ENCODE measurements around the gene TLE3.

TLE3 gene

DNA sequence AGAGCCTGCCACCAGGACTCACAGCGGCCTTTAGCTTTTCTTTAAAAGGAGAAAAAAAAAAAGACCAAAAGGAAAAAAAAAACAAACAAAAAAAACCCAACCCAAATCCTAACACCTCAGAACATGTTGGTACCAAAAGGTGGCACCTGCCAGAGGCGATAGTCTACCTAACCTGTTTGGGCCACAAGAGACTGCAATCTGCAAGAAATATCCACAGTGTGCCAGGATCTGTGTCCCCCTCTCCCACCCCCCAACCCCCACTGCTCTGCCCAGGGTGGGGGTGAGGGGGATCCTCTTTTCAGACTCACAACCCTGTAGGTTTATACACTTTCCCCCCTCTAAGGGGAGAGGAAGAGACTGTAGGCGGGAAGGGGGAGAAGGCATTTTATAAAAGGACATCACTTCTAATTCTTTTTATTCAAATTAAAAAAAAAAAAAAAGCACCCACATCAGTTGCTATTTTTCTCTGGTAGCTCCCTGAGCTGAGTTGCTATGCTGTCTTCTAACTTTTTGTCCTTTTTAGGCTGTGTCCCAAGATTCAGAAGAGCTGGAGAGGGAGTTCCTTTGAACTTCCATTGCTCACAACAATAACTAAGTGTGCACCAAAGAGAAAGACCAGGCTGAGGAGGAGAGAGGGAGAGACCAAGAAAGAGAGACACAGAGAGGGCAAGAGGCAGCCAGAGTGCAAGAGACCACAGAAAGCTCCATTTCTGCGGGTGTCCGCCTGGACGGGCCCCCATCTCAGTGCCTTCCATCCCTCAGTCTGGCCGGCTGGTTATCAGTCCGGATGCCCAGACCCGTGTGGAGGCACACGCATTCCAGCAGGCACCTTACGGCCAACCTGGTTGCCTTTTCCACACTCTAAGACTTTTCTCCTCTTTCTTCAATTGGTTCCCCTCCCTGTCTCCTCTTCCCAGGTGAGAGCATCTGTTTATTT lies 48.9 kb downstream of the TLE3 start:
- DNase-seq (ENCODE audit: low read depth in 2 of 2): no peak

DNA sequence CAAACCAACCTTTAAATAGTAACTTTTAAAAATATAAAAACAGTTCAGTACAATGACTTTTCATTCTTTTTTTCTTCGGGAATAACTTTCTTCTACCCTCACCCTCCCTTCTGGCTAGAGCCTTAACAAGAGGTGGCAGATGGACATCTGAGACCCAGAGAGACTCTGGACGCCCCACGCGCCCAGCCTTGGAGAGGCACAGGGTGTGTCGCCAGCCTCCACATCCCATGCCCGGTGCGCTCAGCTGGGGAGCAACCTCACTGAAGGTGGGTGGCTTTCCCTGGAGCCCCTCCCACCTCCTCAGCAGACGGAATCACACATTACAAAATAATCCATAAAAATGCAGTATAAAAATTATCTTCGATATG lies 49.5 kb downstream of the TLE3 start:
- DNase-seq (ENCODE audit: low read depth in 2 of 2): no peak

DNA sequence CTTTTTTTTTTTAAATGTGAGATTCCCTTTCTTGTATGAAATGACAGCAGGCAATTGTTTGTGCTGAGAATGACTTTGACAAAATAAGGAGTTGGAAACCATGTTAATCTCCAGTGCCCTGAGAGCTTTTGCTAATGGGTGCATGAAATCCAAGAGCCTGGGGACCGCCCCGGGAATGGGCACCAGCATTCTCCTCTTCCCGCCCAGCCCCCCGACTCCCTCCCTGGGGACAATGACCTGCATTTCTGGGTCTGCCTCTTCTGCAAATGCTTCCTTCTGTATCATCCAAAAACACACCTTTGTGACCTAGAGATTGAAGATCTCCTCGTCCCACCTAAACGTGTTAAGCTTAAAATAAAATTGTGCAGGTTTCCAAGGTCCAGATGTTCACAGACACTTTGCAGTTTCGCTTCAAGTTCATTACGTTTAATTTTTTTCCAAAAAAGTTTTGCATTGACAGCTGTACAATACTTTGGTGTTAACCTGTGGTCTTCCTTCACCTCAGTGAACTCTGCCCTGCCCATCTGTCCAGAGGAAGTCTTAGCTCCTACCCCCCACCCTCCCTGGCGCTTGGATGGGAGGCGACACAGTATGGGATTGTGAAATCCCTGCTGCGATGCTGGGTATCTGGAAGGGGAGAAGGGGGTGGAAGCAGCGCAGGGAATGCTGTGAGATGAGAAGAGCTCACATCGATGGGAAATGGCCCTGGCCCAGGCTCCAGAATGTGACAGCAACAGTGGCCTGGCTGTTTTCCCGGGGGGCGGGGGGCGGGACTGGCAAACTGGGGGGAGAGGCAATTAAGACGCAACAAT lies 50.1 kb downstream of the TLE3 start:
- DNase-seq (ENCODE audit: low read depth in 2 of 2): no peak

DNA sequence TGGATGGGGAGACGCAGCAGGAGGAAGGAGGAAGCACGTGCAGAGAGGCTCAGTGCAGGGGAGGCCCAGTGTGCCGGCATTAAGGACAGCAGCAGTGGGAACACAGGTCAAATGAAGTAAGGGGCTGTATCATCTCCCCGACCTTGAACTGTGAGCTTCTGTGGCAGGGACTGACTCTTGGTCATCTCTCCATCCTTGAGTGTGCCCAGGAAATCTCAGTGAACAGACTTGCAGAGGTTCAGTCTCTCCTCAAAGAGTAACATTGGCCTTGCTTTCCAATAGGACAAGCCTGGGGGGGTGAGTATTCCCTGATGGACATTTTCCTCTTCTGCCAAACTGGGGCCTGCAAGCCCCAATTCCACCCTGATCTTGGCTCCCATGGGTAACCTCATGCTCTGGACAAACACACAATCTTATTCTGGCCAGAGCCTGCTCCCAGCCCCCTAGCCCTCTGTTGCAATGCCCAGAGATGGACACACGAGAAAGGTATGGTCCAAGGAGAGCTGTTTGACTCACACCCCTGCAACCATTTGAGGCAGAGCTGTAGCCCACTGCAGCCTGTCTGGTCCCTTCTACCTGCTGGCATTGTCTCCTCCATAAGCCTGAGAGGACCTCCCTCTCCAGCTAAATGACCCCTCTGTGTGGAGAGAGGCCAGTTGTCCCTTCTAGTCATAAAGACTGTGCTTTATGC lies 50.9 kb downstream of the TLE3 start:
- no peak for DNase-seq (ENCODE audit: low read depth in 2 of 2)

DNA sequence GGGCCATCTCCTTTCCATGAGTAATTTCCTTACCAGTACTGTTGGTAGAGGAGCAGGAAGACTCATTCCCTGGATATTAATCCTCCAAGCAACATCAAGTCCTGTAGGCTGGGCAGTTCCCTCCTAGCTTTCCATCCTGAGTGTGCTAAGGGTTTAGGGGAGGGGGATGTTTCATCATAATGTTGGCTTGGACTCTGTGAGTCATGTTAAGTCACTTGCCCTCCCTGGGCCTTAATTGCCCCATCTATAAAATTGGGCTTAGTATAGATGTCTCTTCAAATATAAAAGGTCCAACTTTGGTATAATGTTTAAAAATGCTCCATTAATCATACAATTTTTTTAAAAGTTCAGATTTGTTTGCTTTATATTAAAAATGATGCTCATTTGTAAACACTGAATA lies 52.7 kb downstream of the TLE3 start:
- DNase-seq (ENCODE audit: low read depth in 2 of 2): no peak

DNA sequence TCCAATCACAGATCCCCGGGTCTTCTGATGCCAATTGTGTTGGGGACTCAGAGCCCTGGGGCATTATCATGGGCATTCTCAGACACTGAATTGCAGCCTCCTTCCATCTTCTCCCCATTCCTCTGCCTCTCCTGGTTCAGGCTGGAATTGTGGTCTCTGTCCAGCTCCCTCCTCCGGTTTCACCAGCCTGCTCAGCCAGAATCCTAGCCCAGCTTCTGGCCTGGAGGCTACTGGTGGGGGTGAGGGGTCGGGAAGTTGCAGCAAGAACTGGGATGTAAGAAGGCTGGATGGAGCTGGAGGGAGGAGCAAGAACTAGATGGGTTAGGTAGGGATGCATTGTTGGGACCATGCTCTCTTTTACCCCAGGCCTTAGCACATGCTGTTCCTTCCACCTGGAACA lies 53.5 kb downstream of the TLE3 start:
- DNase-seq (ENCODE audit: low read depth in 2 of 2): no peak

DNA sequence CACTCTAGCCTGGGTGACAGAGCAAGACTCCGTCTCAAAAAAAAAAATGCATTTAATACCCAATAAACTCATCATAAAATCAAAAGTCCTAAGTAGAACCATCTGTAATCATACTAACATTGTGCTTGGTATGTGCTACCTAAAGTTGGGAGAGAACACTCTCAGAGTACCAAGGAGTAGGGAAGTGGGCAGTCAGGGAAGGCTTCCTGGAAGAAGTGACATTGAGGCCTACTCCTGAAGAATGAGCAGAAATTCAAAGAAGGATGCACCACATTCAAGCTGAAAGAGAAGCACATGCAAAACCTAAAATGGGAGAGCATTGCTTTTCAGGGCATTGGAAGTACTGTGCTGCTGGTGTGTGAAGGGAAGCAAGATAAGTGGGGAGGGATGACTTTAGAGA lies 54.1 kb downstream of the TLE3 start:
- no peak for DNase-seq (ENCODE audit: low read depth in 2 of 2)

DNA sequence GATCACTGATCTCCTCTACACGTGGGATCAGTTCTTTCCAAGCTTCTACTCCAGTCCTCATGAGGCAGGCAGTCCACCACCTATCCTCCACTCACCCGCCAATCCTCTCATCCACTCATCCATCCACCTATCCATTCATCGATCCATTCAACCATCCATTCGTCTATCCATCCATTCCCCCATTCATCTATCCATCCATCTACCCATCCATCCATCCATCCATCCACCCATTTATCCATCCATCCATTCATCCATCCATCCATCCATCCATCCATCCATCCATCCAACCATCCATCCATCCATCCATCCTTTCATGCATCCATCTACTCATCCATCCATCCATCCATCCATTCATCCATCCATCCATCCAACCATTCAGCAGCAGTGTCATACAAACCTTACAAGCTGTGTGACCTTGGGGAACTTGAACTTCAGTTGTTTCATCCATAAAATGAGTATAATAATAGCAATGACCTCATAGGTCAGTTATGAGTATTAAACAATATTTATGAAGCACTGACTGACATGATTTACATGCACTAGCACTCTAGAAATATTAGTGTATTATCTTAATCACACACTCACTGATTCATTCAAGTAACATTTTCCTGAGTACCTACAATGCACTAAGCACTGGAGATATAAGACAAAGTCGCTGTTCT lies 55.0 kb downstream of the TLE3 start:
- no peak for DNase-seq (ENCODE audit: low read depth in 2 of 2)

DNA sequence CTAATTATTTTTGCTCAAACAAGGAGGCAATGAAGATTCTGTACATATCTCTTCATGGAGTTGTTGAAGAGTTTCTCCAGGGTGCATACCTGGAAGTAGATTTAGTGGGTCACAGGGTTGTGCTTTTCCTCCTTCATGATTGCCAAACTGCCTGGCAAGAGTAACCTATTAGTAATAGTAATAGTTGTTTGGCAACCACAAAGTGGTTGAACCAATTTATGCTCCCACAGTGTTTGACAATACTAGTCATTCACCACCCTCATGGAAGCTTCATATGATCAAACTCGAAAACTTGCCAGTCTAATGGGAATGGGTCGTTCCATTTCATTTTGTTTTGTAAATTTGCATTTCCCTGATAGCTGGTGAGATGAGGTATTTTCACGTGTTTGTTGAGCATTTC lies 57.8 kb downstream of the TLE3 start:
- no peak for DNase-seq (ENCODE audit: low read depth in 2 of 2)

DNA sequence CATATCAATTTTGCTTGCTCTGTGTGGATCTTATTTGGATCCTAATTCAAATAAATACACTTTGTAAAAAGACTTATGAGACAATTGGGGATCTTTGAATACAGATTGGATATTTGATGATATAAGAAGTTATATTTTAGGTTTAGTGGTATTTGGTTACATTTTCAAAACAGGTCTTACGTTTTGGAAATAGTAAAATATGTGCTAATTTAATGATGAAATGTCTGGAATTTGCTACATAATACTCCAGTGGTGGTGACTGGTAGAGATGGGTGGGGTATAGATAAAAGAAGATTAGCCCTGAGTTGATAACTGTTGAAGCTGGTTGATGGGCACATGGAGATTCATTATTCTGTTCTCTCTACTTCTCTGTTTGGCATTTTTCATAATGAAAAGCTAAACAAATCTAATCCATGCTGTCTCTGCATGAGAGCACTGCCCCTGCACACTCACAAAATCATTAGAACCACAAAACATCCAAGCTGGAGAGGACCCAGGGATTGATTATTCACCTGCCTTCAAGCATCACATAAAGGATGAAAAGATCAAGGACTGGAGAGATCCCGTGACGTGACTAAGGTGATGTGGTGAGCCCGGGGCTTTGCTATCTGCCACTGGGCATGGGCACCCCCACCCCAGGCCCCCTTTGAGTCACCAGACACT lies 58.9 kb downstream of the TLE3 start:
- no peak for DNase-seq (ENCODE audit: low read depth in 2 of 2)

DNA sequence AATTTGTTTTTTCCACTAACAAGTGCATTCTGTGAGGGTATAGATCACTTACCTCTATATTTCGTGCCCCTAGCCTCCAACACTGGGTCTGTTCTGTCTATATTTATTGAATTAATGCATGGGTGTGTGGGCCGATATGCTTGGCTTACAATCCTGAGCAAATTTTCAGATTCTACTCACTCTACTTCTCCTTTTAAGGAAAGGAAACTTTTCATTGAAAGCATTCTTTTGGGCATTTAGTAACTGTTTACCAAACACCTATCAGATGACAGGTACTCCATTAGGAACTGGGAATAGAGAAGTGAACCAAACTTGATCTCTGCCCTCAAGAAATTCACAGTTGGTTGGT lies 60.5 kb downstream of the TLE3 start:
- DNase-seq (ENCODE audit: low read depth in 2 of 2): no peak

DNA sequence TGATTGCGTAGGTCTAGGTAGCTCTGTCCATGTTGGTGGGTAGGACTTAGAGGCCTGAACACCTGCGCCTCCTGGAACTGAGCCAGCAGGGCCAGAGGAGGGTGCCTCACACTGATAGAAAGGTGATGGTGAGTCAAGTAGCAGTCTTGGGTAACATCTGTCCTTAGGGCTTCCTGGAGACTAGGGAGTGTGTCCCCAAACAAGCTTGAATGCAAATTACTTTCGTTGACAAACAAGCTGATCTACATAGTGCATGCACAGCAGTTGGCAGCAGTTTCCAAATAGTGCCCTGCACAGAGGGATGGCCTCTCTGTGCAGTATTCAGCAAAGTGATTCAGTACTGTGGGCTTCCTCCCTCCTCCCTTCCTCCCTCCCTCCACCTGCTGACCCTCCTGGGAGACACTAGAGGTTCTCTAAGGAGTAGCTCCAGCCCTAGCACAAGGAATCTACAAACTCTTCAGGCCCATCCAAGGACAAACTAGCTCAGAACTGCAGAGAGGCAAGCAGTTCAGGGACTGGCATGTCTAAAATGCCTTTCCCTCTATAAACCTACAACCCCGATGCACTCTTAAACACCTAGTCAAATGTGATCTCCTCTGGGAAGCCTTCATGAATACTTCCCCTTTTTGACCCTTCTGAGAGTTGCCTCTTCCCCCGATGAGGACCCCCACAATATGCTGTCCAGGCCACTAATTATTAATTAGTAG lies 61.0 kb downstream of the TLE3 start:
- DNase-seq (ENCODE audit: low read depth in 2 of 2): no peak

DNA sequence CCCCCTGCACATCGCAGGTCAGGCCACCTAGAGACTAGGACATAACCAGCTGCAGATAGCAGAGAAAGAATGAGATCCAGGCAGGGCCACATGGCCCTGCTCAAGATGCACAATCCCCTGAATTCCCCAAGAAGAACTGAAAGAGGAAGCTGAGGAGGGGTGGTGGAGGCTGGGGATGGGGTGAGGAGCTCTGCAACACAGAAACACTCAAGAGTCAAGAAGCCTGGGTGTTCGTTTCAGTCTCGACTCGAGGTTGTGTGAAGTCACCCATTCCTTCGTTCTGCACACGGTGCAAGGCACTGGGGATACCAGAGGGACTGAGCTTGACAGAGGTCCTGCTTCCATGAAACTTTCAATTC lies 62.0 kb downstream of the TLE3 start:
- DNase-seq (ENCODE audit: low read depth in 2 of 2): no peak

DNA sequence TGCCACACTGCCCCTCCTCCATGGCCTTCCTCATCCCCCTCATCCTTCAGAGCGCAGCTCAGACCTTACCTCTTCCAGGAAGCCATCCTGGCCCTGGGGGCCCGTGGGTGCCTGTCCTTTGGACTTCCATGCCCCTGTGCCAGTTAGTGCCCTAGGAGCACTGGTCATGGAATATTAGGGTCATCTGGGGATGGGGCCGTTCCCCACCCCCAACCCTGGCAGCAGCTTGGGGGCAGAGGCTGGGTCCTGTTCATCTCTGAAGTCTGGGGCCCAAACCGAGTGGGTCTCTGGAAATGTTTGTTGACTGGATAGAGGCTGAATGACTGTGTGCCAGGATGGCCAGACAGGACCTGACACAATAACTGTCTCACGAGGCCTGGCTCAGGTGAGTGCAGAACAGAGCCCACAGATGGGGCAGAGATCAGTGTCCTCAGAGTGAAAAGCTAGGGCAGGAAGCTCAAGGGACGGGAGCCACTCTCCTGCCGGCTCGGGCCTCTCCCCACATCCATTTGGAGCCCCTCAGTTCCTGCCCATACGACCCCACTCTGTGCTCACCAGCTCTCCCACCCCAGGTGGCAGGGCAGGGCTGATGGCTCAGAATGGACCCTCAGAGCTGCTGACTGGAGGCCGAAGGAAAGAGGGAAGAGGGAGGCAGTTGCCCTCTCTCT lies 62.5 kb downstream of the TLE3 start:
- DNase-seq (ENCODE audit: low read depth in 2 of 2): no peak

DNA sequence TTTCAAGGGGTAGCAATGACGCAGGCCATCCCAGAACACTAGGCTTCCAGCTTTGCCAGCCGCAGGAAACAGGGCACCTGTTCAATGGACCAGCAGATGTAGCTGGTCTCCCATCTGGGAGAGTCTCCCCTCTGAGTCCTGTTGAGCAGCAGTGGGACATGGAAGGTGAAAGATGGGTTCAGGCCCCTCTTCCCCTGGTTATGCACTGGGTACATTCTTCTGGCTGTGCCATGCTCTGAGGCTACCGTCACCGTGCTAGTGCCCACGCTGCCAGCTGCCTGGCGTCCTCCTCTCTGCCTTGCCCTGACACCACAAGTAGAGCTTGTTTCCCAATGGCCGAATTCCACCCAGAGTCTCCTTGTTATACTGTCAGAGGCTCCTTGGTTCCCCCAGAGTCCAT lies 63.1 kb downstream of the TLE3 start:
- DNase-seq (ENCODE audit: low read depth in 2 of 2): no peak

DNA sequence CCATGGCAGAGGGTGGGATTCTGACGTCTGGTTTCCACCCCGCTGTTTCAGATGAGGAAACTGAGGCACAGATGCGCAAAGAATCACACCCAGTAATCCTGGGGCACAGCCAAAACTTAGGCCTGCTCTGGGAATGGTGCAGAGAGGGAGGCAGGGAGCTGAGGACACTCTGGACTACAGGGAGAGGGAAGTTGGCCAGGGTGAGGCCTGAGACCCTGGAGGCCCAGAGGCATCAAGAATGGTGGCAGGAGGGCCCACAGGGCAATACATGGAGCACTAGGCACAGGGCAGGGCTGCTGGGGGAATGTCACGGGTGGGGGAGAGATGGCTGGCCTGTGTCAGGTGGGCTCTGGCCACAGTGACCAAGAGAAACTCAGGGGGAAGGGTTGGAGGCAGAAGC lies 63.6 kb downstream of the TLE3 start:
- DNase-seq (ENCODE audit: low read depth in 2 of 2): no peak

DNA sequence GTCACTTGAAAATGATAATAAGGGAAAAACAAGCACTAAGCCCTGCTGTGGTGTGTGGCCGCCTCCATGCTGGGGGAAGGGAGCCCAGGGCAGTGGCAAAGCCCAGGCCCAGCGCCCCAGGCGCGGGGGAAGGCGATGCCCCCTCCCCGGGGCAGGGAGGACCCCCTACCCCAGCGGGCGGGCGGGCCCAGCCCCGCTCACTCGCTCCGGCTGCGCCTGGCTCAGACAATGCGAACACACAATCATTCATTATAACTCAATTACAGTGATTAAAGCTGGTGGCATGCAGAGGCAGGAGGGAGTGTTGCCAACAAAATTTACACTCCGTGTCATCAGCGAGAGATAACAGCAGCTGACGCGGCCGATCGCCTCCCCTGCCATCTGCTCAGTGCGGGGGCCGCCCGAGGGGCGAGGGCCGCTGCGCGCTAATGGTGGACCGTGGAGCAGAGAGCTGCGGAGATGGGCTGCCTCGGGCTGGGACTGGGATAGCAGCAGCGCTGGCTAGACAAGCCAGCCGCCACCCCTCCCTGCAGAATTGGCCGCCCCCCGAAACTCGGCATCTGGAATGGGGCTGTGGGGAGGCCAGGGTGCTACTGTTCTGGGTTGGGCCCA lies 64.1 kb downstream of the TLE3 start:
- no peak for DNase-seq (ENCODE audit: low read depth in 2 of 2)

DNA sequence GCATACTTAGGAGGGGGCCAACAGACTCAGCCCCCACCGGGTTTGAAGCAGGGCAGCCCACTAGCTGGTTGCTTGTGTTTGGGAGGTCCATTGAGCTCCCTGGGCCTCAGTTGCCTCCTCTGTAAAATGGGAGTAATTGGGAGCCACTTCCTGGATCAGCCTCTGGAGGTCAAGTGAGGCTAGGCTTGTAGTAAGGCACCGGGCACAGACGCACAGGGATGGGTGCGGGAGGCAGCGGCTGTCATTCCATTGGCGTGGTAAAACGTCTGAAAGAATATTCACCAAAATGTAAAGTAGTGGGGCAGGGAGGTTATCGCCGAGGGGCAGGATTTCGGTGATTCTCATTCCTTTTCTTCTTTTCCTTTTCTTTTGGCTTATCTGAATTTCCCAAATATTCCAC lies 64.6 kb downstream of the TLE3 start:
- DNase-seq (ENCODE audit: low read depth in 2 of 2): no peak

DNA sequence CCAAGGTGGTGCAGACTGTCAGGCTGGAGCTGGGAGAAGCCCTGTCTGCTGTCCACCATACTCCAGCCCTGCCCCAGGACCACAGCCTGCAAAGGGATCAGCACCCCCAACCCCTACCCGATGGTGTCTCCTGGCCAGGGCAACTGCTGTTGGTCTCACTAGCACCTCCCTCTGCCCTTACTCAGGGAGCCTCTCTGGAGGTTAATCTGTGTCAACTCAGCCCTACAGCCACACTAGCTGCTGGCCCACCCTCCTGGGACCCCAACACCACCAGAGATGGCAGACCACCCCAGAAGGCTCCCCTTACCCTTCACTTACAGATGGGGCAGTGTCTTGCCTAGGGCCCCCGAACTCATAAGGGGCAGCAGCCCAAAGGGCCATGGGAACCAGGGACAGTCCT lies 65.2 kb downstream of the TLE3 start:
- no peak for DNase-seq (ENCODE audit: low read depth in 2 of 2)

DNA sequence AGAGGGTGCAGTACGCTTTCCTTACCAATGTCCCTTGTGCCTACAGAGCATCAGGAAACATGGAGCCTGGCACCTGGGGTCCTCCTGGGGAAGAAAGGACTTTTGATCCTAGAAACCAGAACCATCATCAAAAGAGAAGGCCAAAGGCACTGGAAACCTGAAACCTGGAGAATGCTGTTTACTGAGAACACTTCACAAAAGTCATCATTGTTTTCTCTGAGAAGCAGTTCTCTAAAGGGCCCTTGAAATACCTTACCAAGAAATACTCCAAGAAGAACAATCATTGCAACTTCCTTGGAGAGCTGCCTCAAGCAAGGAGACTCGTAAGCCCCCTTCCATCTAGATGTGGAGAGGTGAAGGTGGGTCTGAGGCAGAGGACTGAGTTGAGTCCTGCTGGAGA lies 66.0 kb downstream of the TLE3 start:
- DNase-seq (ENCODE audit: low read depth in 2 of 2): no peak
